Endodermal cell (in vitro differentiated cells): ENCODE measurements around the gene SIAH1. TPM values are rescaled to one million over a fixed set of nuclear protein-coding genes. Genes with fewer than 3 reads are reported as not detected.
"Not testable (repeated sequence)": the region's sequence is repeated elsewhere in the genome, so short reads cannot be mapped to it uniquely, and the experiment has no call there.

Experiments
- DNase-seq: peaks from one replicate; pipeline ENCODE4 v3.0.0-alpha.2; 2017
- H3K27ac ChIP-seq: 2 replicates; pipeline ENCODE4 v1.5.1; 2013; ENCODE audit warnings: mild to moderate bottlenecking, low read depth, low read length, moderate library complexity
- H3K27me3 ChIP-seq: 2 replicates; pipeline ENCODE4 v1.6.1; 2013; ENCODE audit warnings: mild to moderate bottlenecking, low read length, moderate library complexity; ENCODE audit not compliant: insufficient read depth, control insufficient read depth, poor library complexity, severe bottlenecking
- H3K36me3 ChIP-seq: 2 replicates; pipeline ENCODE4 v1.7.0; 2013; ENCODE audit warnings: mild to moderate bottlenecking, low read length, moderate library complexity; ENCODE audit not compliant: control insufficient read depth, insufficient read depth
- H3K4me1 ChIP-seq: one replicate; pipeline ENCODE4 v1.7.0; 2013; ENCODE audit warnings: low read length; ENCODE audit not compliant: control insufficient read depth, insufficient read depth
- H3K4me3 ChIP-seq: 2 replicates; pipeline ENCODE4 v1.5.1; 2013; ENCODE audit warnings: mild to moderate bottlenecking, low read length, moderate library complexity
- H3K9ac ChIP-seq: 2 replicates; pipeline ENCODE4 v1.6.1; 2013; ENCODE audit warnings: mild to moderate bottlenecking, low read length, moderate library complexity; ENCODE audit not compliant: poor library complexity, severe bottlenecking; ENCODE audit errors: extremely low read depth
- H3K9me3 ChIP-seq: 2 replicates; pipeline ENCODE4 v1.6.1; 2013; ENCODE audit warnings: mild to moderate bottlenecking, low read length, moderate library complexity; ENCODE audit not compliant: control insufficient read depth
- H3K27ac Mint-ChIP-seq: 2 replicates; pipeline ENCODE4 v1.8.0; 2020; ENCODE audit warnings: mixed read lengths
- H3K27me3 Mint-ChIP-seq: 2 replicates; pipeline ENCODE4 v1.8.0; 2021; ENCODE audit warnings: mild to moderate bottlenecking, mixed read lengths; ENCODE audit not compliant: insufficient read depth
- H3K36me3 Mint-ChIP-seq: 2 replicates; pipeline ENCODE4 v1.8.0; 2020; ENCODE audit warnings: low read depth, mixed read lengths
- H3K4me1 Mint-ChIP-seq: 2 replicates; pipeline ENCODE4 v1.8.0; 2020; ENCODE audit warnings: mixed read lengths
- H3K4me3 Mint-ChIP-seq: 2 replicates; pipeline ENCODE4 v1.8.0; 2020; ENCODE audit warnings: mild to moderate bottlenecking, moderate library complexity, mixed read lengths
- H3K9me3 Mint-ChIP-seq: 2 replicates; pipeline ENCODE4 v1.8.0; 2020; ENCODE audit warnings: mild to moderate bottlenecking, mixed read lengths
- WGBS, 2 experiments: methylation state at CpG; one replicate each; pipeline versions ENCODE4 v1.1.5 to v1.1.7; 2013; ENCODE audit warnings: missing lambda C conversion rate in 2 of 2, mixed read lengths in 1 of 2; ENCODE audit not compliant: insufficient coverage in 1 of 2, insufficient read length in 1 of 2; 5-methylcytosine and 5-hydroxymethylcytosine counted together
- total RNA-seq, 2 donors: library from RNA; stranded (reverse); fragmentation: NEBNext Ultra II Directional in 1 of 2; extraction: Animal tissue kit (Norgen Biotek cat#: 25700) in 1 of 2; gene quantifications; 2 replicates in 1 of 2; 3 replicates in 1 of 2; pipeline ENCODE4 v1.2.1, GENCODE V29; 2021
- TF ChIP-seq, protein P1 (sequence below): fragments of 200-600 bp; sonication (generic); conservative IDR thresholded peaks from 2 replicates; pipeline ENCODE4 v1.5.0; 2021; ENCODE audit warnings: antibody characterized with exemption, mild to moderate bottlenecking

Gene SIAH1
- total RNA-seq, 2 donors from 2014 or later, result 32.8 to 37.5 TPM

GRCh38 chr16:48358419-48358818 is 26.8 kb downstream of the SIAH1 start:
- no peak for DNase-seq
- H3K4me3 Mint-ChIP-seq, result no peak overlapping the region

DNA sequence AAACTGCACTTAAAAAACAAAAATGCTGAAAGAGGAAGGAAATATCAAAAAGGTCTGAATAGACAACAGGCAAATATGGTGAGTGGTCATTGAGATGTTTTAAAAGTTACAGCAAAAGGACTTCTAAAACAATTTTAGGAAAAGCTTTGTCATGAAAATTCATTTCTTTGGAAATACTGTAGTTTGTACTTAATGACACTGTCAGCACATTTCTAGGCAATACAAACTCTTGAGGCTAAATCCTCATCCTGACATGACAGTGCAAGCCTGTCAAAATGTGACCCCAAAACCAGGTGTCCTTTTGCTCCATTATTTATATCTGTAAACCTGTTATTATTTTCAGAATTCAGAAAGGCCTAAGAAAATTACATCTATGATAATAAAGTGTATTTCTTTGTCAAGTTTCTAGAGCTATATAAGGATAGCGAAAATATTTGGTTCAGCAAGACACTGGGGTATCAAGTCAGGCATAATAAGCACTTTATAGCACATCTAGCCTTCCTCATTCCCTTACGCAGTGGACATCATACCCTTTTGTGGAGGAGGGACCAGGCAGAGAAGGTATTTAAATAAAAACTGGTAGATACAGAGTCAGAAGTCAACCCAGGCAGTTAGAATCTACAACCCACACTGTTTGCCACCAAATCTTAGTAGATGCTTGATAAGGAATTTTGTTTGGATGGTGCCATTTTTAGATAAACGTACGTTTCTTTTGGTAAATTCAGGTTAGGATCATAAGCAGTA is 28.4 kb downstream of the SIAH1 start:
- Histone ChIP-seq H3K36me3 (peaks cover 74% of the 10 kb centered on the region), H3K4me1 (no peaks in the 10 kb centered on the region), H3K4me3 (no peak overlapping the region), H3K9me3 (no peaks in the 10 kb centered on the region), H3K9ac (no peak overlapping the region), H3K27me3 (no peaks in the 10 kb centered on the region), H3K27ac (no peak overlapping the region)
- Mint-ChIP-seq H3K27ac (no peak overlapping the region), H3K9me3 (no peaks in the 10 kb centered on the region), H3K4me3 (no peak overlapping the region), H3K36me3 (peaks cover 28% of the 10 kb centered on the region), H3K4me1 (no peaks in the 10 kb centered on the region), H3K27me3 (no peaks in the 10 kb centered on the region)
- 96% methylated on average over 4 of the region's 4 CpGs; no CpG with 5 or more reads in 1 of the 2 experiments for WGBS, 2 experiments
- TF ChIP-seq, protein P1, sequence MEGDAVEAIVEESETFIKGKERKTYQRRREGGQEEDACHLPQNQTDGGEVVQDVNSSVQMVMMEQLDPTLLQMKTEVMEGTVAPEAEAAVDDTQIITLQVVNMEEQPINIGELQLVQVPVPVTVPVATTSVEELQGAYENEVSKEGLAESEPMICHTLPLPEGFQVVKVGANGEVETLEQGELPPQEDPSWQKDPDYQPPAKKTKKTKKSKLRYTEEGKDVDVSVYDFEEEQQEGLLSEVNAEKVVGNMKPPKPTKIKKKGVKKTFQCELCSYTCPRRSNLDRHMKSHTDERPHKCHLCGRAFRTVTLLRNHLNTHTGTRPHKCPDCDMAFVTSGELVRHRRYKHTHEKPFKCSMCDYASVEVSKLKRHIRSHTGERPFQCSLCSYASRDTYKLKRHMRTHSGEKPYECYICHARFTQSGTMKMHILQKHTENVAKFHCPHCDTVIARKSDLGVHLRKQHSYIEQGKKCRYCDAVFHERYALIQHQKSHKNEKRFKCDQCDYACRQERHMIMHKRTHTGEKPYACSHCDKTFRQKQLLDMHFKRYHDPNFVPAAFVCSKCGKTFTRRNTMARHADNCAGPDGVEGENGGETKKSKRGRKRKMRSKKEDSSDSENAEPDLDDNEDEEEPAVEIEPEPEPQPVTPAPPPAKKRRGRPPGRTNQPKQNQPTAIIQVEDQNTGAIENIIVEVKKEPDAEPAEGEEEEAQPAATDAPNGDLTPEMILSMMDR, result no peak
- DNase-seq, result no peak

More at GRCh38 chr16:48358419-48358818, 26.8 kb downstream of the SIAH1 start:
- Mint-ChIP-seq H3K9me3 (no peaks in the 10 kb centered on the region), H3K27me3 (no peaks in the 10 kb centered on the region), H3K4me1 (peaks cover 5% of the 10 kb centered on the region), H3K36me3 (peaks cover 29% of the 10 kb centered on the region), H3K27ac (no peak overlapping the region)
- Histone ChIP-seq H3K4me1 (peaks cover 3% of the 10 kb centered on the region), H3K4me3 (no peak overlapping the region), H3K36me3 (peaks cover 66% of the 10 kb centered on the region), H3K9ac (no peak overlapping the region), H3K27me3 (no peaks in the 10 kb centered on the region), H3K27ac (no peak overlapping the region), H3K9me3 (no peaks in the 10 kb centered on the region)
- TF ChIP-seq, protein P1, result no peak
- WGBS, 2 experiments, result 94% methylated on average over 3 of the region's 3 CpGs; no CpG with 5 or more reads in 1 of the 2 experiments

DNA sequence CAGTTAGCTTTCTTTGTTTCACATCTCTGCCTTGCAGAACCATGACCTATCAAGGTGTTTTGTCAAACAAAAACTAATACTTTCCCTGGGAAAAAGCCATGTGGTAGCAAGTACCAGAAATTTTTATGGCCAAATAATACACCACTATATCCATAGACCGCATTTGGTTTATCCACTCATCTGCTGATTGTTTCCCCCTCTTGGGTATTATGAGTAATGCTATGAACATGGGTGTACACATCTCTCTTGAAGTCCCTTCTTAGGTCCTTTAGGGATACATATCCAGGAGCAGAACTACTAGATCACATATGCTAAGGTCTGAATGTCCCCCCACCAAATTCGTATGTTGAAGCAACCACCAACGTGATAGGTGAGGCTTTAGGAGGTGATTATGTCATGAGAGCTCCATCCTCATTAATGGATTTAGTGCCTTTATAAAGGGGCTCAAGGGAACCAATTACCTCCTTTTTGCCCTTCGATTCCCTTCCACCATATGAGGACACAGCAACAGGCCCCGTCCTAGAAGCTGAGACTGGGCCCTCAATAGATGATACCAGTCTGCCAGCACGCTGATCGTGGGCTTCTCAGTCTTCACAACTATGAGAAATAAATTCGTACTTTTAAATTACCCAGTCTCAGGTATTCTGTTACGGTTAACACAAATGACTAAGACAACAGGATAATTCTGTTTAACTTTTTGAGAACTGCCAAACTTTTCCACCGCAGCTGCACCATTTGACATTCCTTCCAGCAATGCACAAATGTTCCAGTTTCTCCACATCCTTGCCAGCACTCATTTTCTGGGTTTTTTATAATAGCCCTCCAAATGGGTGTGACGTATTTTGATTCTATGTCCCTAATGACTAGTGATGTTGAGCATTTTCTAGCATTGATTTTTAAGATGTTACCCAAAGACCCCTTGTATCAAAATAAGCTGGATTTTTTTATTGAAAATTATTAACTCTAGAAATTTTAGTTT is 30.0 kb downstream of the SIAH1 start:
- Mint-ChIP-seq H3K27me3 (no peaks in the 10 kb centered on the region), H3K36me3 (peaks cover 32% of the 10 kb centered on the region), H3K4me1 (no peaks in the 10 kb centered on the region), H3K9me3 (no peaks in the 10 kb centered on the region), H3K4me3 (no peak overlapping the region), H3K27ac (no peak overlapping the region)
- H3K4me3 ChIP-seq, result no peak overlapping the region
- no peaks in the 10 kb centered on the region for H3K4me1 ChIP-seq
- H3K36me3 ChIP-seq, result peaks cover 76% of the 10 kb centered on the region
- no peak overlapping the region for H3K9ac ChIP-seq
- TF ChIP-seq, protein P1, result no peak
- 93 to 94% methylated on average over 9 to 11 of the region's 11 CpGs for WGBS, 2 experiments
- no peaks in the 10 kb centered on the region for H3K27me3 ChIP-seq
- no peak overlapping the region for H3K27ac ChIP-seq
- DNase-seq, result no peak
- H3K9me3 ChIP-seq, result no peaks in the 10 kb centered on the region

DNA sequence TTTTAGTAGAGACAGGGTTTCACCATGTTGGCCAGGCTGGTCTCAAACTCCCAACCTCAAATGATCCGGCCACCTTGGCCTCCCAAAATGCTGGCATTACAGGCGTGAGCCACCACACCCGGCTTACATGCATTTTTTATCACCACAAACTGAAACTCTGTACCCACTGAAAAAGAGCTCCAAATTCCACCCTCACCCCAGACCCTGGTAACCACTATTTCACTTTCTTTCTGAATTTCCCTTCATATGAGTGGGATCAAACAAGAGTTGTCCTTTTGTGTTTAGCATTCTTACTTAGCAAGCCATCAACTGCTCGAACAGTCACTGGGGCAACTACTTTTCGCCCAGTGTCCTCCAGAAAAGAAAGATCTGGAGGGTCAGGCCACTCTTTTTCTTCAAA is 30.8 kb downstream of the SIAH1 start:
- WGBS, 2 experiments, result 96 to 97% methylated on average over 4 to 5 of the region's 5 CpGs
- not testable (repeated sequence) for H3K27me3 Mint-ChIP-seq, H3K4me3 ChIP-seq, H3K4me1 Mint-ChIP-seq, H3K9me3 Mint-ChIP-seq, H3K9me3 ChIP-seq, H3K4me1 ChIP-seq, H3K27me3 ChIP-seq, H3K27ac ChIP-seq, H3K9ac ChIP-seq, H3K27ac Mint-ChIP-seq, H3K4me3 Mint-ChIP-seq, DNase-seq
- H3K36me3 ChIP-seq, result peaks cover 77% of the 10 kb centered on the region
- H3K36me3 Mint-ChIP-seq, result peaks cover 35% of the 10 kb centered on the region
